ENCODE measurements around the gene CFAP57. TPM values are rescaled to one million over a fixed set of nuclear protein-coding genes. Genes with fewer than 3 reads are reported as not detected.

Gene CFAP57
- total RNA-seq, 4 donors from 2014 or later: 0.44 TPM; not detected in 3

- no peak for TF ChIP-seq CTCF (IDR thresholded peaks at IDR 0.05; ENCODE audit: low read depth)
Observed at GRCh38 chr1:43174873-43175272, 2.7 kb downstream of the CFAP57 start.

GRCh38 chr1:43177691-43178090, 5.6 kb downstream of the CFAP57 start:
- TF ChIP-seq CTCF (IDR thresholded peaks at IDR 0.05; ENCODE audit: low read depth): no peak

GRCh38 chr1:43184388-43184787, 12.3 kb downstream of the CFAP57 start:
- TF ChIP-seq CTCF (IDR thresholded peaks at IDR 0.05; ENCODE audit: low read depth): no peak

GRCh38 chr1:43184995-43185394, 12.9 kb downstream of the CFAP57 start:
- no peak for TF ChIP-seq CTCF (IDR thresholded peaks at IDR 0.05; ENCODE audit: low read depth)

GRCh38 chr1:43188106-43188505, 16.0 kb downstream of the CFAP57 start:
- TF ChIP-seq CTCF (IDR thresholded peaks at IDR 0.05; ENCODE audit: low read depth): no peak

GRCh38 chr1:43194509-43194908, 22.4 kb downstream of the CFAP57 start:
- TF ChIP-seq CTCF (IDR thresholded peaks at IDR 0.05; ENCODE audit: low read depth): no peak

- TF ChIP-seq CTCF (IDR thresholded peaks at IDR 0.05; ENCODE audit: low read depth): no peak
Observed at GRCh38 chr1:43197343-43198127, 25.4 kb downstream of the CFAP57 start.
